Prostate gland (tissue), 2 donors: Measurements from ENCODE around the gene FOXF1. TPM values are rescaled to one million over a fixed set of nuclear protein-coding genes. Genes with fewer than 3 reads are reported as not detected.

Experiments used
- DNase-seq: peaks from one replicate; pipeline ENCODE4 v3.0.0-alpha.2; 2019; ENCODE audit warnings: low spot score
- H3K27ac ChIP-seq, 2 donors: fragments of 200-600 bp; sonication (generic); 2 replicates each; pipeline ENCODE4 v1.5.1; 2017 to 2019
- H3K27me3 ChIP-seq: fragments of 200-600 bp; sonication (generic); replicated peaks from 2 replicates; pipeline ENCODE4 v1.5.1; 2019; ENCODE audit not compliant: insufficient read depth
- H3K36me3 ChIP-seq, 2 donors: fragments of 200-600 bp; sonication (generic); 1 replicate in 1 of 2; 2 replicates in 1 of 2; pipeline versions ENCODE4 v1.5.1 to v1.8.1; 2017 to 2019
- H3K4me1 ChIP-seq: fragments of 200-600 bp; sonication (generic); replicated peaks from 2 replicates; pipeline ENCODE4 v1.5.1; 2019
- H3K4me3 ChIP-seq, 2 donors: fragments of 200-600 bp; sonication (generic); 2 replicates each; pipeline ENCODE4 v1.5.1; 2017 to 2019
- H3K9me3 ChIP-seq: fragments of 200-600 bp; sonication (generic); 2 replicates; pipeline ENCODE4 v1.5.1; 2017
- CTCF ChIP-seq, 4 experiments: fragments of 200-600 bp in 2 of 4; fragments of 450-650 bp in 2 of 4; sonication (generic) in 2 of 4; IDR thresholded peaks; 1 replicate in 3 of 4; 2 replicates in 1 of 4; pipeline ENCODE4 v1.5.1; 2016 to 2019; ENCODE audit warnings: antibody characterized with exemption in 4 of 4, mild to moderate bottlenecking in 2 of 4, moderate library complexity in 2 of 4
- POLR2A ChIP-seq: fragments of 450-650 bp; IDR thresholded peaks from one replicate; pipeline ENCODE4 v1.6.1; 2016; ENCODE audit warnings: antibody characterized with exemption, mild to moderate bottlenecking
- POLR2AphosphoS5 ChIP-seq: sonication (generic); formaldehyde crosslinking; IDR thresholded peaks from one replicate; pipeline ENCODE4 v1.6.1; 2017; ENCODE audit warnings: antibody characterized with exemption
- WGBS: methylation state at CpG from one replicate; pipeline ENCODE4 v1.1.5; 2018; 5-methylcytosine and 5-hydroxymethylcytosine counted together
- intact Hi-C: fragments of 100-400 bp; cut with DNase I; formaldehyde crosslinking; loops from one replicate; pipeline ENCODE4 v1.14.2; 2022
- total RNA-seq, 2 donors: library from RNA; depleted of rRNA; stranded (reverse); fragments of >200 nt; gene quantifications; one replicate each; pipeline ENCODE4 v1.1.0, GENCODE V29; 2016

The FOXF1 gene
- total RNA-seq, 2 donors from 2014 or later, result 5.3 to 6.9 TPM

- H3K27me3 ChIP-seq, result peaks cover 49% of the 10 kb centered on the region
- H3K4me1 ChIP-seq, result peaks cover 8% of the 10 kb centered on the region
- no peak for TF ChIP-seq POLR2A
- TF ChIP-seq CTCF (IDR thresholded peaks at IDR 0.05), result no peak
- TF ChIP-seq POLR2AphosphoS5, result peak; percentile 7
- H3K27ac ChIP-seq, result peak overlapping the region; percentile 85 to 87
- intact Hi-C loops, result loop anchor here (2.0 to 5.0 kb wide), 2 partner anchors 166 to 207 kb away; no protein-coding TSS in a partner anchor
- H3K4me3 ChIP-seq, result peak overlapping the region; percentile 45 to 48
- H3K9me3 ChIP-seq, result no peaks in the 10 kb centered on the region
- WGBS, result 1% methylated on average over 56 of the region's 79 CpGs
- no peaks in the 10 kb centered on the region for H3K36me3 ChIP-seq
- no peak for DNase-seq
Observed at GRCh38 chr16:86508947-86509758, 1.2 kb upstream of the FOXF1 start.

- DNase-seq, result no peak
- TF ChIP-seq CTCF (IDR thresholded peaks at IDR 0.05), result no peak
- TF ChIP-seq POLR2AphosphoS5, result peak; percentile 31
- TF ChIP-seq POLR2A, result no peak
- intact Hi-C loops, result loop anchor here (2.0 to 5.0 kb wide), 2 partner anchors 167 to 208 kb away; no protein-coding TSS in a partner anchor
- Histone ChIP-seq H3K9me3 (no peaks in the 10 kb centered on the region), H3K4me1 (peaks cover 8% of the 10 kb centered on the region), H3K27me3 (peaks cover 43% of the 10 kb centered on the region), H3K27ac (peak overlapping the region; percentile 86 to 87), H3K4me3 (peak overlapping the region; percentile 45 to 48), H3K36me3 (no peaks in the 10 kb centered on the region)
- WGBS, result under 1% methylated on average over 83 of the region's 84 CpGs
Observed at GRCh38 chr16:86509759-86510464, 415 bp upstream of the FOXF1 start.

GRCh38 chr16:86511317-86512161, 1.2 kb downstream of the FOXF1 start:
- Histone ChIP-seq H3K4me1 (peaks cover 8% of the 10 kb centered on the region), H3K27ac (peak overlapping the region; percentile 86 to 87), H3K9me3 (no peaks in the 10 kb centered on the region), H3K36me3 (no peaks in the 10 kb centered on the region), H3K4me3 (peak overlapping the region; percentile 45 to 48), H3K27me3 (peaks cover 46% of the 10 kb centered on the region)
- no peak for DNase-seq
- TF ChIP-seq POLR2AphosphoS5 (no peak), POLR2A (no peak), CTCF (IDR thresholded peaks at IDR 0.05) (no peak)
- 33% methylated on average over 24 of the region's 44 CpGs for WGBS
- intact Hi-C loops, result no loop called here

GRCh38 chr16:86512301-86512859, 2.1 kb downstream of the FOXF1 start:
- TF ChIP-seq CTCF (IDR thresholded peaks at IDR 0.05) (no peak), POLR2A (no peak), POLR2AphosphoS5 (no peak)
- Histone ChIP-seq H3K4me3 (peak overlapping the region; percentile 45 to 48), H3K9me3 (no peaks in the 10 kb centered on the region), H3K27ac (peak overlapping the region; percentile 86 to 87), H3K27me3 (peaks cover 55% of the 10 kb centered on the region), H3K4me1 (peaks cover 8% of the 10 kb centered on the region), H3K36me3 (no peaks in the 10 kb centered on the region)
- 30% methylated on average over 24 of the region's 24 CpGs for WGBS
- intact Hi-C loops, result no loop called here
- no peak for DNase-seq
